ENCODE data around the gene SPRR2F. TPM values are rescaled to one million over a fixed set of nuclear protein-coding genes. Genes with fewer than 3 reads are reported as not detected.

SPRR2F gene
- total RNA-seq: not detected in 2 replicates

GRCh38 chr1:153113416-153113815, at the start of gene SPRR2F:
SPRR2F (minus strand) TSS chr1:153113516; CDS start chr1:153112733, 783 bp downstream.

GRCh38 chr1:153150846-153151245, 37.5 kb upstream of the SPRR2F start, which contains the start of gene SPRR2G:
SPRR2G (minus strand) TSS chr1:153150890; CDS start chr1:153150110, 780 bp downstream.

GRCh38 chr1:153094426-153094825, 18.9 kb downstream of the SPRR2F start, which contains the start of gene SPRR2E:
SPRR2E (minus strand) TSS chr1:153094526; CDS start chr1:153093751, 775 bp downstream.

GRCh38 chr1:153071511-153071910, 41.8 kb downstream of the SPRR2F start, which contains the start of gene SPRR2B:
SPRR2B (minus strand) TSS chr1:153071611; CDS start chr1:153070839, 772 bp downstream.

Small RNAs within 50 kb of the gene (small RNA-seq; reads per million reads assigned to genes)
- not detected for gene SPRR2C

Other genes starting within 250 kb of the SPRR2F start
- not detected in 2 replicates for gene SMCP, start 235.2 kb downstream of the SPRR2F start, total RNA-seq
- 0.11 TPM in 1 of 2 replicates, not detected in the other for gene IVL, start 205.0 kb downstream of the SPRR2F start, total RNA-seq
- not detected in 2 replicates for gene SPRR5, start 166.3 kb downstream of the SPRR2F start, total RNA-seq
- gene SPRR4, start 142.9 kb downstream of the SPRR2F start, total RNA-seq: not detected in 2 replicates
- not detected in 2 replicates for gene SPRR1A, start 129.4 kb downstream of the SPRR2F start, total RNA-seq
- not detected in 2 replicates for gene SPRR3, start 111.8 kb downstream of the SPRR2F start, total RNA-seq
- gene SPRR1B, start 82.3 kb downstream of the SPRR2F start, total RNA-seq: not detected in 2 replicates
- gene SPRR2D, start 72.4 kb downstream of the SPRR2F start, total RNA-seq: not detected in 2 replicates
- gene SPRR2A, start 56.0 kb downstream of the SPRR2F start, total RNA-seq: not detected in 2 replicates
- gene SPRR2B, start 41.9 kb downstream of the SPRR2F start, total RNA-seq: not detected in 2 replicates
- gene SPRR2E, start 19.0 kb downstream of the SPRR2F start, total RNA-seq: not detected in 2 replicates
- gene SPRR2G, start 37.4 kb upstream of the SPRR2F start, total RNA-seq: not detected in 2 replicates
- not detected in 2 replicates for gene LELP1, start 89.9 kb upstream of the SPRR2F start, total RNA-seq
- not detected in 2 replicates for gene PRR9, start 104.1 kb upstream of the SPRR2F start, total RNA-seq
- gene LORICRIN, start 146.2 kb upstream of the SPRR2F start, total RNA-seq: not detected in 2 replicates
- not detected in 2 replicates for gene PGLYRP3, start 199.4 kb upstream of the SPRR2F start, total RNA-seq
- not detected in 2 replicates for gene PGLYRP4, start 235.3 kb upstream of the SPRR2F start, total RNA-seq
- not detected in 2 replicates for gene S100A9, start 244.3 kb upstream of the SPRR2F start, total RNA-seq